ENCODE measurements around the gene FAHD1.
A peak's percentile ranks its signal among the peaks of the same experiment; 100 is the strongest.
"Not testable (repeated sequence)": the region's sequence is repeated elsewhere in the genome, so short reads cannot be mapped to it uniquely, and the experiment has no call there.

The FAHD1 gene

GRCh38 chr16:1788708-1789100 is 38.3 kb upstream of the FAHD1 start:
- no peak for DNase-seq

- no peak for DNase-seq
These were observed 37.4 kb upstream of the FAHD1 start for GRCh38 chr16:1789643-1790045.

- no peak for DNase-seq
These were observed 36.8 kb upstream of the FAHD1 start for GRCh38 chr16:1790261-1790610.

GRCh38 chr16:1790611-1791255 is 36.3 kb upstream of the FAHD1 start:
- no peak for DNase-seq

- DNase-seq: no peak
These were observed 35.6 kb upstream of the FAHD1 start for GRCh38 chr16:1791256-1791942.

- no peak for DNase-seq
These were observed 34.8 kb upstream of the FAHD1 start for GRCh38 chr16:1791943-1792812.

- no peak for DNase-seq
These were observed 34.0 kb upstream of the FAHD1 start for GRCh38 chr16:1792836-1793577.

- DNase-seq: no peak
These were observed 33.3 kb upstream of the FAHD1 start, which contains the start of gene IGFALS for GRCh38 chr16:1793578-1794220. Gene IGFALS, minus strand, starts transcription at chr16:1793705. Its CDS starts 53 bp downstream, at chr16:1793652.

- DNase-seq: no peak
These were observed 32.7 kb upstream of the FAHD1 start for GRCh38 chr16:1794221-1794871.

GRCh38 chr16:1794908-1795666 is 31.9 kb upstream of the FAHD1 start:
- DNase-seq: no peak

GRCh38 chr16:1799263-1799662 is 27.7 kb upstream of the FAHD1 start:
- not testable (repeated sequence) for DNase-seq

- no peak for DNase-seq
These were observed 26.3 kb upstream of the FAHD1 start for GRCh38 chr16:1800701-1801100.

- DNase-seq: no peak
These were observed 19.4 kb upstream of the FAHD1 start for GRCh38 chr16:1807626-1808025.

GRCh38 chr16:1808691-1809090 is 18.3 kb upstream of the FAHD1 start:
- no peak for DNase-seq

- no peak for DNase-seq
These were observed 17.7 kb upstream of the FAHD1 start for GRCh38 chr16:1809281-1809801.

GRCh38 chr16:1810106-1810505 is 16.9 kb upstream of the FAHD1 start:
- no peak for DNase-seq

GRCh38 chr16:1810536-1810935 is 16.5 kb upstream of the FAHD1 start:
- DNase-seq: no peak

- DNase-seq: peak in 6 of 51 donors; percentile 2 to 23 (median 11)
These were observed 14.3 kb upstream of the FAHD1 start for GRCh38 chr16:1812732-1813163.

- DNase-seq: no peak
These were observed 11.5 kb upstream of the FAHD1 start for GRCh38 chr16:1815461-1815860.

Measured in hypothalamus (tissue), 51 donors.